H1 (cell line): Measurements from ENCODE around the gene VPS54. TPM values are rescaled to one million over a fixed set of nuclear protein-coding genes. Genes with fewer than 3 reads are reported as not detected.

Source experiments
- CTCF ChIA-PET: fragments of 300-600 bp; sonication (Branson Sonifier 250); formaldehyde crosslinking; loops from one replicate; lab custom pipeline; 2021; ENCODE audit not compliant: partially characterized antibody; lab: Charles Lee
- POLR2A ChIA-PET: fragments of 300-600 bp; sonication (Branson Sonifier 250); formaldehyde crosslinking; loops from one replicate; lab custom pipeline; 2021; ENCODE audit warnings: inconsistent platforms; ENCODE audit not compliant: partially characterized antibody; lab: Charles Lee
- DNase-seq, 2 experiments: peaks; one replicate each; pipeline versions ENCODE4 v3.0.0 to v3.0.0-alpha.2; 2010 to 2022; ENCODE audit warnings: low spot score in 2 of 2, low read depth in 1 of 2, mixed read lengths in 1 of 2
- FAIRE-seq: peaks from 2 replicates; lab custom pipeline; 2011; peaks lifted over from hg19 to GRCh38; lab: Jason Lieb, UNC
- H2AFZ ChIP-seq: 2 replicates; pipeline ENCODE4 v1.8.1; 2012; ENCODE audit warnings: low read length, inconsistent platforms
- H2AK5ac ChIP-seq: 2 replicates; pipeline ENCODE4 v1.6.1; 2013; ENCODE audit warnings: low read depth, low read length
- H2BK120ac ChIP-seq: replicated peaks from 2 replicates; pipeline ENCODE3; 2013; ENCODE audit warnings: low read depth, low read length, inconsistent platforms
- H2BK12ac ChIP-seq: 2 replicates; pipeline ENCODE4 v1.6.1; 2013; ENCODE audit warnings: low read depth, low read length
- H2BK15ac ChIP-seq: 2 replicates; pipeline ENCODE4 v1.6.1; 2013; ENCODE audit warnings: low read length
- H2BK20ac ChIP-seq: 2 replicates; pipeline ENCODE4 v1.6.1; 2013; ENCODE audit warnings: low read length
- H2BK5ac ChIP-seq: 2 replicates; pipeline ENCODE4 v1.6.1; 2013; ENCODE audit warnings: low read depth, low read length
- H3K14ac ChIP-seq: 2 replicates; pipeline ENCODE4 v1.6.1; 2013; ENCODE audit warnings: inconsistent platforms; ENCODE audit not compliant: insufficient read length
- H3K18ac ChIP-seq: 2 replicates; pipeline ENCODE4 v1.6.1; 2013; ENCODE audit warnings: low read length; ENCODE audit errors: extremely low read depth
- H3K23ac ChIP-seq: 2 replicates; pipeline ENCODE4 v1.6.1; 2013; ENCODE audit warnings: inconsistent platforms; ENCODE audit not compliant: insufficient read length
- H3K23me2 ChIP-seq: 2 replicates; pipeline ENCODE4 v1.6.1; 2013; ENCODE audit warnings: low read depth, low read length
- H3K27ac ChIP-seq: 2 replicates; pipeline ENCODE4 v1.6.1; 2011; ENCODE audit warnings: low read depth, low read length, inconsistent platforms
- H3K27me3 ChIP-seq, 4 experiments: replicated peaks in 1 of 4; 1 replicate in 1 of 4; 2 replicates in 3 of 4; pipeline versions ENCODE4 v1.6.1 to v1.8.1; 2011 to 2013; ENCODE audit warnings: low read length in 3 of 4, mild to moderate bottlenecking in 3 of 4, inconsistent platforms in 2 of 4, mixed read lengths in 2 of 4, moderate library complexity in 1 of 4; ENCODE audit not compliant: control insufficient read depth in 3 of 4, insufficient read depth in 3 of 4; ENCODE audit errors: extremely low read depth in 1 of 4
- H3K36me3 ChIP-seq, 4 experiments: 2 replicates each; pipeline versions ENCODE4 v1.6.1 to v1.8.1; 2011 to 2013; ENCODE audit warnings: mild to moderate bottlenecking in 4 of 4, low read length in 3 of 4, moderate library complexity in 2 of 4, control low read depth in 1 of 4, inconsistent platforms in 1 of 4; ENCODE audit not compliant: insufficient read depth in 4 of 4, control insufficient read depth in 2 of 4
- H3K4ac ChIP-seq: replicated peaks from 2 replicates; pipeline ENCODE3; 2013; ENCODE audit warnings: low read length, low read depth, mixed read lengths, inconsistent platforms; ENCODE audit not compliant: insufficient read length
- H3K4me1 ChIP-seq, 4 experiments: replicated peaks in 1 of 4; 1 replicate in 1 of 4; 2 replicates in 3 of 4; pipeline versions ENCODE4 v1.6.1 to v1.8.1; 2011 to 2013; ENCODE audit warnings: low read length in 3 of 4, inconsistent platforms in 2 of 4, mixed read lengths in 1 of 4; ENCODE audit not compliant: insufficient read depth in 4 of 4, control insufficient read depth in 3 of 4
- H3K4me2 ChIP-seq, 2 experiments: 2 replicates each; pipeline versions ENCODE4 v1.6.1 to v1.8.1; 2011 to 2013; ENCODE audit warnings: low read depth in 2 of 2, low read length in 2 of 2, control low read depth in 1 of 2, inconsistent platforms in 1 of 2, mild to moderate bottlenecking in 1 of 2; ENCODE audit not compliant: insufficient read depth in 1 of 2
- H3K4me3 ChIP-seq, 4 experiments: fragments of 200-600, 300-600 bp in 1 of 4; sonication (generic), shearing (Covaris generic), sonication (Bioruptor Twin) in 1 of 4; 2 replicates each; pipeline versions ENCODE4 v1.5.1 to v1.8.1; 2011 to 2016; ENCODE audit warnings: low read length in 4 of 4, low read depth in 3 of 4, control low read depth in 2 of 4, inconsistent platforms in 2 of 4, mild to moderate bottlenecking in 2 of 4, mixed read lengths in 1 of 4, moderate library complexity in 1 of 4; ENCODE audit not compliant: insufficient read depth in 2 of 4; ENCODE audit errors: extremely low read depth in 1 of 4
- H3K56ac ChIP-seq: replicated peaks from 2 replicates; pipeline ENCODE3; 2013; ENCODE audit warnings: low read depth, mild to moderate bottlenecking, mixed read lengths, low read length, inconsistent platforms; ENCODE audit not compliant: insufficient read length
- H3K79me1 ChIP-seq: 2 replicates; pipeline ENCODE4 v1.6.1; 2013; ENCODE audit warnings: low read depth, low read length, control low read depth
- H3K79me2 ChIP-seq, 2 experiments: 2 replicates each; pipeline versions ENCODE4 v1.6.1 to v1.8.1; 2012 to 2013; ENCODE audit warnings: low read length in 2 of 2, mild to moderate bottlenecking in 2 of 2, inconsistent platforms in 1 of 2; ENCODE audit not compliant: insufficient read depth in 2 of 2, control insufficient read depth in 1 of 2
- H3K9ac ChIP-seq, 4 experiments: replicated peaks in 1 of 4; 1 replicate in 1 of 4; 2 replicates in 3 of 4; pipeline versions ENCODE4 v1.6.1 to v1.8.1; 2011 to 2013; ENCODE audit warnings: low read depth in 3 of 4, low read length in 3 of 4, control low read depth in 2 of 4, mild to moderate bottlenecking in 2 of 4, moderate library complexity in 2 of 4, inconsistent platforms in 1 of 4; ENCODE audit errors: extremely low read depth in 1 of 4
- H3K9me3 ChIP-seq, 2 experiments: 2 replicates each; pipeline versions ENCODE4 v1.6.1 to v1.8.1; 2012 to 2013; ENCODE audit warnings: mild to moderate bottlenecking in 2 of 2, moderate library complexity in 2 of 2, control low read depth in 1 of 2, inconsistent platforms in 1 of 2, low read depth in 1 of 2, low read length in 1 of 2, mixed read lengths in 1 of 2; ENCODE audit not compliant: insufficient read depth in 2 of 2
- H4K20me1 ChIP-seq, 2 experiments: replicated peaks in 1 of 2; 2 replicates each; pipeline versions ENCODE3 to v1.8.1; 2011 to 2013; ENCODE audit warnings: inconsistent platforms in 2 of 2, low read length in 2 of 2, mild to moderate bottlenecking in 1 of 2; ENCODE audit not compliant: insufficient read depth in 2 of 2, control insufficient read depth in 1 of 2
- H4K5ac ChIP-seq: 2 replicates; pipeline ENCODE4 v1.6.1; 2013; ENCODE audit warnings: low read length, low read depth, mixed read lengths, inconsistent platforms; ENCODE audit not compliant: insufficient read length
- H4K8ac ChIP-seq: 2 replicates; pipeline ENCODE4 v1.8.0; 2013; ENCODE audit warnings: mild to moderate bottlenecking, moderate library complexity, low read length, inconsistent platforms; ENCODE audit not compliant: insufficient read depth; ENCODE audit errors: extremely low read depth
- H4K91ac ChIP-seq: replicated peaks from 2 replicates; pipeline ENCODE3; 2013; ENCODE audit warnings: low read length, mixed read lengths, inconsistent platforms; ENCODE audit not compliant: insufficient read length
- CBX5 ChIP-seq: fragments of 300-800, 300-1000 bp; sonication (generic); IDR thresholded peaks from 2 replicates; pipeline ENCODE4 v1.7.1; 2016; ENCODE audit warnings: antibody characterized with exemption, low read length, low read depth
- CHD1 ChIP-seq: IDR thresholded peaks from 2 replicates; pipeline ENCODE4 v1.6.1; 2012; ENCODE audit warnings: low read depth, low read length, improper control_type of control experiment
- CTCF ChIP-seq, 3 experiments: IDR thresholded peaks; 1 replicate in 2 of 3; 2 replicates in 1 of 3; pipeline versions ENCODE4 v1.5.1 to v1.6.1; 2011; ENCODE audit warnings: low read length in 3 of 3, mild to moderate bottlenecking in 3 of 3, inconsistent platforms in 2 of 3, low read depth in 1 of 3, moderate library complexity in 1 of 3; ENCODE audit not compliant: insufficient read depth in 1 of 3; ENCODE audit errors: control extremely low read depth in 1 of 3
- RAD21 ChIP-seq, 2 experiments: IDR thresholded peaks in 1 of 2; conservative IDR thresholded peaks in 1 of 2; 2 replicates each; pipeline ENCODE4 v1.6.1; 2011; ENCODE audit warnings: low read depth in 2 of 2, low read length in 2 of 2, improper control_type of control experiment in 1 of 2, inconsistent platforms in 1 of 2, mild to moderate bottlenecking in 1 of 2, moderate library complexity in 1 of 2
- RBBP5 ChIP-seq: IDR thresholded peaks from 2 replicates; pipeline ENCODE4 v1.7.1; 2012; ENCODE audit warnings: low read depth, mild to moderate bottlenecking, inconsistent platforms, low read length, moderate library complexity, borderline replicate concordance
- WGBS, 2 experiments: shearing (Covaris generic) in 1 of 2; methylation state at CpG; one replicate each; pipeline versions ENCODE4 v1.1.6 to v1.1.7; 2013 to 2015; ENCODE audit warnings: low lambda C conversion rate in 2 of 2, mixed read lengths in 2 of 2, inconsistent platforms in 1 of 2, low coverage in 1 of 2, missing lambda C conversion rate in 1 of 2; ENCODE audit not compliant: insufficient replicate concordance in 2 of 2, insufficient coverage in 1 of 2, insufficient read length in 1 of 2; ENCODE audit errors: extremely low coverage in 1 of 2, missing lambda C conversion rate in 1 of 2; 5-methylcytosine and 5-hydroxymethylcytosine counted together
- polyA plus RNA-seq, 7 experiments: library from polyadenylated mRNA; depleted of rRNA in 3 of 7; stranded (reverse) in 5 of 7; unstranded in 2 of 7; fragments of >200 nt in 5 of 7; fragments of 200-250 nt in 2 of 7; gene quantifications; 1 replicate in 5 of 7; 2 replicates in 1 of 7; 4 replicates in 1 of 7; pipeline versions ENCODE4 v1.2.1 to v1.2.3, GENCODE V29; 2011 to 2013; ENCODE audit warnings: missing spikeins in 2 of 7, mixed read lengths in 2 of 7
- total RNA-seq: library from RNA; stranded (reverse); fragmentation: NEBNext Ultra II Directional; extraction: Animal tissue kit (Norgen Biotek cat#: 25700); gene quantifications from 2 replicates; pipeline ENCODE4 v1.2.1, GENCODE V29; 2021

The VPS54 gene
- total and polyA plus RNA-seq, 2 of the 8 experiments (the other 6 are each of a cell fraction or from before 2014, with no cell fraction given): 3.6 to 13.2 TPM

GRCh38 chr2:64023485-64024258 is 4.4 kb upstream of the VPS54 start:
- H3K9ac ChIP-seq: no peak overlapping the region
- no peaks in the 10 kb centered on the region for H3K9me3 ChIP-seq
- 83% methylated on average over 4 of the region's 4 CpGs; no CpG with 5 or more reads in 1 of the 2 experiments for WGBS, 2 experiments
- no peak overlapping the region for H4K5ac ChIP-seq
- POLR2A ChIA-PET: interaction anchor here (0.8 to 1.1 kb wide), 3 partner anchors 21 to 228 kb away, joined by 3 to 4 read pairs (median 3); no protein-coding TSS in a partner anchor
- TF ChIP-seq RAD21 (IDR thresholded peaks at IDR 0.05 in 1 of 2, conservative IDR thresholded peaks at IDR 0.05 in 1 of 2; ENCODE audit: low read depth in 2 of 2, low read length in 2 of 2) (peak; percentile 41 to 56), CTCF (IDR thresholded peaks at IDR 0.05; ENCODE audit: control extremely low read depth in 1 of 3, insufficient read depth in 1 of 3, low read depth in 1 of 3, low read length in 3 of 3) (peak in 1 of 3 experiments; percentile 37; a peak in 1 of 4 replicates), CHD1 (no peak), RBBP5 (no peak), CBX5 (no peak)
- H3K27me3 ChIP-seq: no peaks in the 10 kb centered on the region
- no peak overlapping the region for H3K18ac ChIP-seq
- CTCF ChIA-PET: interaction anchor here (0.6 to 1.4 kb wide), 8 partner anchors 22 to 307 kb away, joined by 3 to 5 read pairs (median 3); no protein-coding TSS in a partner anchor
- H3K79me1 ChIP-seq: no peaks in the 10 kb centered on the region
- H4K8ac ChIP-seq: no peak overlapping the region
- H2BK120ac ChIP-seq: no peak overlapping the region
- peaks cover 0 to 11% (median 9%) of the 10 kb centered on the region in 4 experiments; a peak in 6 of 7 replicates for H3K4me1 ChIP-seq
- no peak overlapping the region for H2BK15ac ChIP-seq
- no peak for DNase-seq
- H3K79me2 ChIP-seq: no peaks in the 10 kb centered on the region
- no peak overlapping the region for H2BK20ac ChIP-seq
- H2AFZ ChIP-seq: no peak overlapping the region
- FAIRE-seq: peak; percentile 71
- no peaks in the 10 kb centered on the region for H4K20me1 ChIP-seq
- H3K4me2 ChIP-seq: no peak overlapping the region
- no peaks in the 10 kb centered on the region for H3K36me3 ChIP-seq
- H2BK5ac ChIP-seq: no peak overlapping the region
- no peaks in the 10 kb centered on the region; the same call in 1 of the 2 replicates for H3K23me2 ChIP-seq
- H3K14ac ChIP-seq: no peak overlapping the region
- H3K23ac ChIP-seq: no peak overlapping the region
- H2BK12ac ChIP-seq: no peak overlapping the region
- no peak overlapping the region for H3K27ac ChIP-seq
- H2AK5ac ChIP-seq: no peak overlapping the region
- H4K91ac ChIP-seq: no peak overlapping the region
- no peak overlapping the region for H3K56ac ChIP-seq
- no peak overlapping the region for H3K4ac ChIP-seq
- H3K4me3 ChIP-seq: no peak overlapping the region
